Activated CD4-positive, alpha-beta T cell treated with anti-CD3 and anti-CD28 coated beads for 36 hours (primary cell): ENCODE measurements around the gene SPRR3. TPM values are rescaled to one million over a fixed set of nuclear protein-coding genes. Genes with fewer than 3 reads are reported as not detected.
"Not testable (repeated sequence)": the region's sequence is repeated elsewhere in the genome, so short reads cannot be mapped to it uniquely, and the experiment has no call there.

Source experiments
- ATAC-seq: fragments of 200-7000 bp; cut with Tn5 transposase; one replicate; pipeline ENCODE4 v1.10.0; 2021; ENCODE audit warnings: mild to moderate bottlenecking, moderate library complexity
- CTCF ChIA-PET: fragments of 350-600 bp; sonication (Branson Sonifier 250); formaldehyde crosslinking; loops from one replicate; lab custom pipeline; 2021; ENCODE audit warnings: antibody characterized with exemption; lab: Charles Lee
- POLR2A ChIA-PET: fragments of 350-600 bp; sonication (Branson Sonifier 250); formaldehyde crosslinking; loops from one replicate; lab custom pipeline; 2021; ENCODE audit warnings: antibody characterized with exemption, inconsistent platforms; lab: Charles Lee
- DNase-seq: peaks from one replicate; pipeline ENCODE4 v3.0.0-alpha.2; 2020
- H3K27ac Mint-ChIP-seq: one replicate; pipeline ENCODE4 v1.8.0; 2021; ENCODE audit warnings: mixed read lengths
- H3K27me3 Mint-ChIP-seq: one replicate; pipeline ENCODE4 v1.8.0; 2021; ENCODE audit warnings: mixed read lengths
- H3K36me3 Mint-ChIP-seq: one replicate; pipeline ENCODE4 v1.8.0; 2021; ENCODE audit warnings: low read depth, mixed read lengths
- H3K4me1 Mint-ChIP-seq: one replicate; pipeline ENCODE4 v1.8.0; 2021; ENCODE audit warnings: mixed read lengths
- H3K4me3 Mint-ChIP-seq: one replicate; pipeline ENCODE4 v1.8.0; 2021; ENCODE audit warnings: mild to moderate bottlenecking, moderate library complexity, mixed read lengths
- H3K9me3 Mint-ChIP-seq: one replicate; pipeline ENCODE4 v1.8.0; 2021; ENCODE audit warnings: low read depth, mixed read lengths
- intact Hi-C, 2 experiments: fragments of 100-400 bp; cut with DNase I in 1 of 2; cut with micrococcal nuclease in 1 of 2; formaldehyde crosslinking; loops; one replicate each; pipeline versions ENCODE4 v1.14.2 to v1.15.1; 2022 to 2024; cut with DNase I, micrococcal nuclease
- total RNA-seq, 2 experiments: library from RNA; stranded (reverse); gene quantifications; one replicate each; pipeline ENCODE4 v1.2.3, GENCODE V29; 2021

The SPRR3 gene
- total RNA-seq, 2 experiments from 2014 or later, result not detected

DNA sequence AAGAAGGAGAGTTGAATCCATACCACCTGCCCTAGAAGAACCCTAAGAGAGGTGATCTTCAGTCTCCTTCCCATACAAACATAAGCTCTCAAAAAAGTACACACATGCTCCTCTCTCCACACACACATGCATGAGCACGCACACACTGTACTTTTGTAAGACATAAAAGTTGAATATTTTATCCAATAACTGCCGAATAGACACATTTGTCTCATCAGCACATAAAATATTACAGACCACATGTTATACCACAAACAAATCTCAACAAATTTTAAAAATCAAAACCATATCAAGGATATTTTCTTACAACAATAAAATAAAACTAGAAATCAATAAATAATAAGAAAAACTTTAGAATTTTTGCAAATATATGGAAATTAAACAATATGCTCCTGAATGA is 15.0 kb upstream of the SPRR3 start:
- Mint-ChIP-seq H3K4me3 (no peak overlapping the region), H3K27me3 (peaks cover 31% of the 10 kb centered on the region), H3K27ac (no peak overlapping the region), H3K9me3 (no peaks in the 10 kb centered on the region), H3K36me3 (no peaks in the 10 kb centered on the region), H3K4me1 (no peaks in the 10 kb centered on the region)
- POLR2A ChIA-PET, result no interaction called here
- CTCF ChIA-PET, result no interaction called here
- DNase-seq, result no peak
- intact Hi-C loops, result no loop called here
- ATAC-seq, result no peak

GRCh38 chr1:152993186-152993585 is 8.4 kb upstream of the SPRR3 start:
- Mint-ChIP-seq H3K9me3 (no peaks in the 10 kb centered on the region), H3K4me1 (no peaks in the 10 kb centered on the region), H3K4me3 (no peak overlapping the region), H3K27ac (no peak overlapping the region), H3K36me3 (no peaks in the 10 kb centered on the region), H3K27me3 (peaks cover 14% of the 10 kb centered on the region)
- POLR2A ChIA-PET, result no interaction called here
- DNase-seq (no peak), ATAC-seq (no peak)
- CTCF ChIA-PET, result no interaction called here
- intact Hi-C loops, result no loop called here

DNA sequence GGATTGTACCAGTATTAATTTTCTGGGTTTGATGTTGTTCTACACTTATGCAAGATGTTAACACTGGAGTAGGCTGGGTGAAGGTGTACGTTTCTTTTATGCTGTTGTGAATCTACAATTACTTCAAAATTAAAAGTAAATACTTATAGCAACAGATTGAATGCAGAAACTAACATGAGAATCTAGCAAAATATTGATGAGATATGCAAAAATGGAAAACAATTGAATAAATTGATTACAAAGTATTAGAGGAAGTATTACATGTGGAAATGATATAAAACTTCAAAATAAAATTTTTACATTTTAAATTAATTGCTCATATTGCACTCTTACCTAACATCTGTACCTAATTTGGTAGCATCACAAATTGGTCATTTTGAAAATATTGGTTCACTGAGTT is 5.7 kb upstream of the SPRR3 start:
- ChIA-PET POLR2A (no interaction called here), CTCF (no interaction called here)
- ATAC-seq (no peak), DNase-seq (no peak)
- Mint-ChIP-seq H3K27me3 (peaks cover 21% of the 10 kb centered on the region), H3K36me3 (no peaks in the 10 kb centered on the region), H3K4me1 (no peaks in the 10 kb centered on the region), H3K9me3 (no peaks in the 10 kb centered on the region), H3K4me3 (no peak overlapping the region), H3K27ac (no peak overlapping the region)
- intact Hi-C loops, result no loop called here

DNA sequence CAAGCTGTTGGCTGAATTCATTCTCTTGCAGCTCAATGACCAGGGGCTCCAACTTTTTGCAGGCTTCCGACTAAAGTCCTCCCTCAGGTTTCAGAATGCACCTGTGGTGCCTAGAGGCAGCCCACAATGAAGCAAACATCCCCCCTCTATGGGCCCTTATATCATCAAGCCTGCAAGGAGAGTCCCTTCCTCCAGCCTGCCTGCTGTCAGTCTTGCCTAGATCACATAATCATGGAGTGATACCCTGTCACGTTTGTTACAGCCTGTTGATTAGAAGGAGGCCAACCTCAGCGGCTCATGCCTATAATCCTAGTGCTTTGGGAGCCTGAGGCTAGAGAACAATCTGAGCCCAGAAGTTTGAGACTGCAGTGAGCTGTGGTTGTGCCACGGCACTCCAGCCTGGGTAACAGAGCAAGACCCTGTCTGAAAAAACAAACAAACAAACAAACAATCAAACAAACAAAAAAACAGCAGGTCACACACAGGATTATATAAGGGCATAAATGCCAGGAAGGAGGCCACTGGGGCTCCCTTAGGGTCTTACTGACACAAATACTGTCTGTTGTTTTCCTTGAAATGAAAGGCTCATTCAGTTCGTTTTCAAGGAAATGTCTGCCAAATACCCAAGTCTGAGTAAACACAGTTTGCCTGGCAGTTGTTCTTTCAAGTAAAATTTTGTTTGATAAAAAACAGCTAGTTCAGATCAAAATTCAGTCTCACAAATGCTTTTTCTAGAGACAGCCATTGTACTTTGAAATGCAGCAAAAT is 4.7 kb upstream of the SPRR3 start:
- intact Hi-C loops, result no loop called here
- Mint-ChIP-seq H3K27me3 (peaks cover 19% of the 10 kb centered on the region), H3K36me3 (no peaks in the 10 kb centered on the region), H3K27ac (no peak overlapping the region), H3K4me1 (no peaks in the 10 kb centered on the region), H3K9me3 (no peaks in the 10 kb centered on the region), H3K4me3 (no peak overlapping the region)
- ChIA-PET CTCF (interaction anchor here (0.7 to 1.3 kb wide), 2 partner anchors 10 to 28 kb away, joined by 3 read pairs; no protein-coding TSS in a partner anchor), POLR2A (no interaction called here)
- ATAC-seq (no peak), DNase-seq (no peak)

GRCh38 chr1:152997901-152998300 is 3.6 kb upstream of the SPRR3 start:
- Mint-ChIP-seq H3K4me1 (no peaks in the 10 kb centered on the region), H3K9me3 (no peaks in the 10 kb centered on the region), H3K4me3 (no peak overlapping the region), H3K36me3 (no peaks in the 10 kb centered on the region), H3K27ac (no peak overlapping the region), H3K27me3 (peaks cover 22% of the 10 kb centered on the region)
- ATAC-seq, result no peak
- ChIA-PET POLR2A (no interaction called here), CTCF (no interaction called here)
- intact Hi-C loops, result no loop called here
- no peak for DNase-seq

GRCh38 chr1:152998476-152998875 is 3.1 kb upstream of the SPRR3 start:
- no peaks in the 10 kb centered on the region for H3K4me1 Mint-ChIP-seq
- DNase-seq (no peak), ATAC-seq (no peak)
- H3K4me3 Mint-ChIP-seq, result no peak overlapping the region
- no peak overlapping the region for H3K27ac Mint-ChIP-seq
- H3K36me3 Mint-ChIP-seq, result no peaks in the 10 kb centered on the region
- no peaks in the 10 kb centered on the region for H3K9me3 Mint-ChIP-seq
- peaks cover 22% of the 10 kb centered on the region for H3K27me3 Mint-ChIP-seq
- intact Hi-C loops, result no loop called here
- POLR2A ChIA-PET, result no interaction called here
- CTCF ChIA-PET, result interaction anchor here (0.7 kb wide), 1 partner anchor 9 kb away, joined by 3 read pairs; no protein-coding TSS in a partner anchor

- ChIA-PET CTCF (no interaction called here), POLR2A (interaction anchor here (0.5 kb wide), 1 partner anchor 15 kb away, joined by 3 read pairs; no protein-coding TSS in a partner anchor)
- no peaks in the 10 kb centered on the region for H3K9me3 Mint-ChIP-seq
- peaks cover 26% of the 10 kb centered on the region for H3K27me3 Mint-ChIP-seq
- DNase-seq, result no peak
- ATAC-seq, result no peak
- H3K4me3 Mint-ChIP-seq, result no peak overlapping the region
- no peak overlapping the region for H3K27ac Mint-ChIP-seq
- H3K4me1 Mint-ChIP-seq, result no peaks in the 10 kb centered on the region
- H3K36me3 Mint-ChIP-seq, result no peaks in the 10 kb centered on the region
- intact Hi-C loops, result no loop called here
These were observed 1.7 kb upstream of the SPRR3 start for GRCh38 chr1:152999818-153000217.

GRCh38 chr1:153000294-153000693 is 1.3 kb upstream of the SPRR3 start:
- CTCF ChIA-PET, result no interaction called here
- Mint-ChIP-seq H3K27ac (no peak overlapping the region), H3K4me3 (no peak overlapping the region), H3K4me1 (no peaks in the 10 kb centered on the region), H3K9me3 (no peaks in the 10 kb centered on the region), H3K36me3 (no peaks in the 10 kb centered on the region), H3K27me3 (peaks cover 26% of the 10 kb centered on the region)
- POLR2A ChIA-PET, result interaction anchor here (0.5 kb wide), 1 partner anchor 14 kb away, joined by 3 read pairs; no protein-coding TSS in a partner anchor
- ATAC-seq, result no peak
- no peak for DNase-seq
- intact Hi-C loops, result no loop called here

DNA sequence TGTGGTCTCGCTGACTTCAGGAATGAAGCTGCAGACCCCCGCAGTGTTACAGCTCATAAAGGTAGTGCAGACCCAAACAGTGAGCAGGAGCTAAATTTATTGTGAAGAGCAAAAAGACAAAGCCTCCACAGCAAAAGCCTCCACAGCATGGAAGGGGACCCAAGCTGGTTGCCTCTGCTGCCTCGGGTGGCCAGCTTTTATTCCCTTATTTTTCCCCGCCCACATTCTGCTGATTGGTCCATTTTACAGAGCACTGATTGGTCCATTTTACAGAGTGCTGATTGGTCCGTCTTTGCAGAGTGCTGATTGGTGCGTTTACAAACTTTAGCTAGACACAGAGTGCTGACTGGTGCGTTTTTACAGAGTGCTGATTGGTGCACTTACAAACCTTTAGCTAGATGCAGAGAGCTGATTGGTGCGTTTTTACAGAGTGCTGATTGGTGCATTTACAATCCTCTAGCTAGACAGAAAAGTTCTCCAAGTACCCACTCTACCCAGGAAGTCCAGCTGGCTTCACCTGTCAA is 9.7 kb downstream of the SPRR3 start:
- H3K9me3 Mint-ChIP-seq, POLR2A ChIA-PET, DNase-seq, CTCF ChIA-PET, H3K27me3 Mint-ChIP-seq, H3K4me3 Mint-ChIP-seq, ATAC-seq, H3K4me1 Mint-ChIP-seq, H3K36me3 Mint-ChIP-seq, H3K27ac Mint-ChIP-seq, intact Hi-C loops: not testable (repeated sequence)

- CTCF ChIA-PET, result interaction anchor here (0.5 kb wide), 1 partner anchor 26 kb away, joined by 3 read pairs; no protein-coding TSS in a partner anchor
- DNase-seq, ATAC-seq, H3K4me1 Mint-ChIP-seq, H3K9me3 Mint-ChIP-seq, POLR2A ChIA-PET, H3K27ac Mint-ChIP-seq, H3K36me3 Mint-ChIP-seq, H3K4me3 Mint-ChIP-seq, intact Hi-C loops: not testable (repeated sequence)
- H3K27me3 Mint-ChIP-seq, result peaks cover 35% of the 10 kb centered on the region
These were observed 20.3 kb downstream of the SPRR3 start for GRCh38 chr1:153021829-153022228.

DNA sequence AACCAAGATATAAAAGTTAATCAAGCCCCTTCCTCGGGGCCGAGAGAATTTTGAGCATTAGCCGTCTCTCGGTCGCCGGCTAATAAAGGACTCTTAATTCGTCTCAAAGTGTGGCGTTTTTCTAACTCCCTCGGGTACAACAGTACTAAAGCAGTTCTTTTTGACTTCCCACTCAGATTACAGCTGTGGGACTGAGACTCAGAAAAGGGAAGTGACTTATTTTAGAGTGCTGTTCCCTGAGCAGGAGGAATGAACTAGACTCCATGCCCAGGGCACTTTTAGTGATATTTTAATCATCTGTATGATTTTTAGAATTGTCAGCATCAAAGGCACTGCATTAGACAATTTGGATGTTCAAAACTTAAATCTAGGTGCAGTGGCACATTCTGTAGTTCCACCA is 20.8 kb downstream of the SPRR3 start:
- peaks cover 35% of the 10 kb centered on the region for H3K27me3 Mint-ChIP-seq
- H3K4me3 Mint-ChIP-seq, ATAC-seq, H3K36me3 Mint-ChIP-seq, H3K27ac Mint-ChIP-seq, H3K9me3 Mint-ChIP-seq, DNase-seq, intact Hi-C loops, CTCF ChIA-PET, H3K4me1 Mint-ChIP-seq, POLR2A ChIA-PET: not testable (repeated sequence)

DNA sequence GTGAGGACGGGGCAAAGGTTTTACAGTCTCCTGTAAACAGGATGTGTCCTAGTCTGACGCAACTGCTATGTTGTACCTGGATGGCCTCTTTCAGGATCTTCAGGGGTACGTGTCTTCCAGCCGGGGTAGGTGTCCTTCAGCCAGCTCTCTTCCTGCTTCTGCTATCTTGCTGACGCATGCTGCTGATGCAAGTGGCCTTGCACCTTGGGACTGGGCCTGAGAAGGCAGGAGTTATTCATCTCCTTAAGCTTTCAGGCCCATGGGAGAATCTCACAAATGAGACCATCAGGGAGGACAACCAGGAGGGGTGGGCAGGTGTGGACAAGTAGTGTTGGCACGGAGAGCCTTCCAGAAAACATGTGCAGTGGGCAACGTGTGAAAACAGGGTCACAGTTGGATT is 21.6 kb downstream of the SPRR3 start:
- H3K36me3 Mint-ChIP-seq, result no peaks in the 10 kb centered on the region
- H3K27ac Mint-ChIP-seq, result no peak overlapping the region
- POLR2A ChIA-PET, result no interaction called here
- no peaks in the 10 kb centered on the region for H3K4me1 Mint-ChIP-seq
- CTCF ChIA-PET, result no interaction called here
- peaks cover 35% of the 10 kb centered on the region for H3K27me3 Mint-ChIP-seq
- intact Hi-C loops, result no loop called here
- ATAC-seq (no peak), DNase-seq (no peak)
- no peaks in the 10 kb centered on the region for H3K9me3 Mint-ChIP-seq
- H3K4me3 Mint-ChIP-seq, result no peak overlapping the region
